ENCODE data around the gene TMEM176B.

TMEM176B gene

DNA sequence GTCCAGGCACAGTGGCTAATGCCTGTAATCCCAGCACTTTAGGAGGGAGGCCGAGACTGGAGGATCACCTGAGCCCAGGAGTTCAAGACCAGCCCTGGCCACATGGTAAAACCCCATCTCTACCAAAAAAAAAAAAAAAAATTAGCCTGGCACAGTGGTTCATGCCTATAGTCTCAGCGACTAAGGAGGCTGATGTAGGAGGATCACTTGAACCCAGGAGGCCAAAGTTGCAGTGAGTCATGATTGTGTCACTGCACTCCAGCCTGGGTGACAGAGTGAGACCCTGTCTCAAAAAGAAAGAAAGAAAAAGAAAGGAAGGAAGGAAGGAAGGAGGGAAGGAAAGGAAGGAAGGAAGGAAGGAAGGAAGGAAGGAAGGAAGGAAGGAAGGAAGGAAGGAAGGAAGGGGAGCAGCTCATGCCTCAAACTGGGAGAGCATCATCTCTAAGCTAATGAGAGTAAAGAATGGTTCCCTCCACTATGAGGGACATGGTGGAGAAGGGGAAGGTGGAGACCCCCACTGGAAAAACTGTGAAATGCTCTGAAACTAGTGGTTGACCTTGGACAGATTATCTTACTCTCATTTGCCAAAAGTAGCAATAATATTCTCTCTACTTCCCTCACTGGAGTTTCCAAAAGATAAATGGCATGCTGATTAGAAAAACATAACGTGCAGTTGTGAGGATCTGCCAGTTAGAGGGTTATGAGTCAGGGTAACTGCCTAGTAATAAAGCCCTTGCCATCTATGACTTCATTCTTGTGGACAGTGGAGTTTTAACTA, 46.1 kb downstream of the TMEM176B start:
- H3K27me3 ChIP-seq (ENCODE audit: insufficient read depth, low read length, poor library complexity, severe bottlenecking) = no peaks in the 10 kb centered on the region
- no peaks in the 10 kb centered on the region for H4K20me1 ChIP-seq (ENCODE audit: insufficient read depth, low read length, poor library complexity, severe bottlenecking)
- H3K4me2 ChIP-seq (ENCODE audit: low read depth, low read length, poor library complexity, severe bottlenecking) = peak overlapping the region; percentile 22

GRCh38 chr7:150753239-150753638, 46.9 kb downstream of the TMEM176B start:
- H3K9ac ChIP-seq (ENCODE audit: low read depth, low read length, poor library complexity, severe bottlenecking) = no peak overlapping the region
- H3K79me2 ChIP-seq (ENCODE audit: insufficient read depth, low read length) = no peaks in the 10 kb centered on the region
- no peak overlapping the region for H3K4me2 ChIP-seq (ENCODE audit: low read depth, low read length, poor library complexity, severe bottlenecking)
- TF ChIP-seq CTCF (conservative IDR thresholded peaks at IDR 0.05; ENCODE audit: low read length) = no peak
- TF ChIP-seq EZH2phosphoT487 (IDR thresholded peaks at IDR 0.05; ENCODE audit: borderline replicate concordance) = no peak
- H2AFZ ChIP-seq (ENCODE audit: low read length) = no peak overlapping the region
- no peaks in the 10 kb centered on the region for H3K27me3 ChIP-seq (ENCODE audit: insufficient read depth, low read length, poor library complexity, severe bottlenecking)
- no peaks in the 10 kb centered on the region for H4K20me1 ChIP-seq (ENCODE audit: insufficient read depth, low read length, poor library complexity, severe bottlenecking)
- peaks cover 9% of the 10 kb centered on the region; the same call in 1 of the 2 replicates for H3F3A ChIP-seq (ENCODE audit: low read depth)
- no peaks in the 10 kb centered on the region for H3K36me3 ChIP-seq (ENCODE audit: insufficient read depth, low read length)
- H3K4me3 ChIP-seq (ENCODE audit: low read length, poor library complexity, severe bottlenecking) = no peak overlapping the region
- H3K9me3 ChIP-seq (ENCODE audit: insufficient read depth, low read depth, low read length) = no peaks in the 10 kb centered on the region
- H3K4me1 ChIP-seq (ENCODE audit: insufficient read depth, low read length, poor library complexity, severe bottlenecking) = peaks cover 38% of the 10 kb centered on the region
- H3K9me2 ChIP-seq (replicated peaks; ENCODE audit: low read depth, low read length) = no peaks in the 10 kb centered on the region

More for the DNA sequence above, 46.1 kb downstream of the TMEM176B start:
- Histone ChIP-seq H3K4me3 (ENCODE audit: low read length, poor library complexity, severe bottlenecking) (no peak overlapping the region), H3K9me3 (ENCODE audit: insufficient read depth, low read depth, low read length) (no peaks in the 10 kb centered on the region), H3K9me2 (replicated peaks; ENCODE audit: low read depth, low read length) (no peaks in the 10 kb centered on the region), H2AFZ (ENCODE audit: low read length) (no peak overlapping the region), H3K4me1 (ENCODE audit: insufficient read depth, low read length, poor library complexity, severe bottlenecking) (peaks cover 34% of the 10 kb centered on the region), H3K36me3 (ENCODE audit: insufficient read depth, low read length) (no peaks in the 10 kb centered on the region), H3F3A (ENCODE audit: low read depth) (peaks cover 9% of the 10 kb centered on the region; the same call in 1 of the 2 replicates), H3K79me2 (ENCODE audit: insufficient read depth, low read length) (no peaks in the 10 kb centered on the region), H3K9ac (ENCODE audit: low read depth, low read length, poor library complexity, severe bottlenecking) (no peak overlapping the region)
- TF ChIP-seq CTCF (conservative IDR thresholded peaks at IDR 0.05; ENCODE audit: low read length) (peak; percentile 75), EZH2phosphoT487 (IDR thresholded peaks at IDR 0.05; ENCODE audit: borderline replicate concordance) (no peak)

GRCh38 chr7:150751702-150752101, 48.5 kb downstream of the TMEM176B start:
- H3K9me2 ChIP-seq (replicated peaks; ENCODE audit: low read depth, low read length) = no peaks in the 10 kb centered on the region

More at GRCh38 chr7:150751702-150752101, 48.5 kb downstream of the TMEM176B start:
- Histone ChIP-seq H4K20me1 (ENCODE audit: insufficient read depth, low read length, poor library complexity, severe bottlenecking) (no peaks in the 10 kb centered on the region), H3K79me2 (ENCODE audit: insufficient read depth, low read length) (no peaks in the 10 kb centered on the region), H3K4me2 (ENCODE audit: low read depth, low read length, poor library complexity, severe bottlenecking) (no peak overlapping the region), H3K4me1 (ENCODE audit: insufficient read depth, low read length, poor library complexity, severe bottlenecking) (peaks cover 42% of the 10 kb centered on the region), H3K36me3 (ENCODE audit: insufficient read depth, low read length) (no peaks in the 10 kb centered on the region), H3F3A (ENCODE audit: low read depth) (peaks cover 9% of the 10 kb centered on the region; the same call in 1 of the 2 replicates), H3K27me3 (ENCODE audit: insufficient read depth, low read length, poor library complexity, severe bottlenecking) (no peaks in the 10 kb centered on the region), H3K9me3 (ENCODE audit: insufficient read depth, low read depth, low read length) (no peaks in the 10 kb centered on the region), H2AFZ (ENCODE audit: low read length) (no peak overlapping the region), H3K4me3 (ENCODE audit: low read length, poor library complexity, severe bottlenecking) (no peak overlapping the region), H3K9ac (ENCODE audit: low read depth, low read length, poor library complexity, severe bottlenecking) (no peak overlapping the region)
- TF ChIP-seq EZH2phosphoT487 (IDR thresholded peaks at IDR 0.05; ENCODE audit: borderline replicate concordance) (no peak), CTCF (conservative IDR thresholded peaks at IDR 0.05; ENCODE audit: low read length) (no peak)

All from Loucy (cell line).